ENCODE results near the gene RPRD1B.

DNA sequence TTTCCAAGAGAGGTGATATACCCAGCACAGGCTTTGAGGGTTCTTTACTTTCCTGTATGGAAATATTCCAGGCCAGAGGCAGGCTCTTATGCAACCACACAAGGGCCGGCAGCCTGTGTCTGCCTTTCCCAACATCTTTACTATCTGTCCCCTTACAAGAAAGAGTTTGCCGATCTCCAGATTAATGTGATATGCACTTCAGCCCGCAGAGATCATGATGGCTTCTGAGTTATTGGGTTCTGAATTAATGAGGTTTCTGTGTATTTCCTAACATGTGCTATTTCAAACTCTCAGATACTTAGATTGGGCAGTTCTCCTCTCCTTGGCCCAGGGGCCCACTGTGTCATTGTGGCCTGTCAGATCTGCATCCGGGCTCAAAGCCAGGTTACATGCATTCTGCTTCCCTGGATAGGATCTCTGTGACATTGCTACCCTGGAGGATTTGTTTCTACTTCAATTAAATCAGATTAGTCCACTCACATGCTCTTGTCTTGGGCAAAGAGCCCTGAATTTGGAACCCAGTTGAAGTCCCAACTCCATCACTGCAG lies 75.0 kb downstream of the RPRD1B start:
- TF ChIP-seq POLR2AphosphoS5 (IDR thresholded peaks at IDR 0.05; ENCODE audit: low read depth, low read length), result no peak
- no peak for TF ChIP-seq TAF1 (IDR thresholded peaks at IDR 0.05; ENCODE audit: low read depth, low read length)
